ENCODE data around the gene LGSN. TPM values are rescaled to one million over a fixed set of nuclear protein-coding genes. Genes with fewer than 3 reads are reported as not detected.
"Not testable (repeated sequence)": the region's sequence is repeated elsewhere in the genome, so short reads cannot be mapped to it uniquely, and the experiment has no call there.

The LGSN gene
- total and polyA plus RNA-seq, 4 donors, result 0.04 to 3.5 (median 0.91) TPM

- ATAC-seq (ENCODE audit: insufficient read depth, low FRiP score) (no peak), DNase-seq (no peak)
- Histone ChIP-seq H3K27ac (ENCODE audit: low read depth in 1 of 2, low read length in 1 of 2) (no peak overlapping the region), H3K36me3 (ENCODE audit: control insufficient read depth in 4 of 4, insufficient read depth in 4 of 4, low read length in 4 of 4) (no peaks in the 10 kb centered on the region), H3K27me3 (ENCODE audit: control insufficient read depth in 3 of 3, insufficient read depth in 3 of 3, low read length in 2 of 3) (no peaks in the 10 kb centered on the region), H3K9ac (ENCODE audit: insufficient read depth in 1 of 2, low read length in 2 of 2) (no peak overlapping the region), H3K9me3 (ENCODE audit: control insufficient read depth in 4 of 4, insufficient read depth in 3 of 4, low read length in 3 of 4) (no peaks in the 10 kb centered on the region), H3K4me3 (no peak overlapping the region), H3K4me1 (ENCODE audit: control insufficient read depth in 5 of 5, insufficient read depth in 5 of 5, low read length in 5 of 5) (peaks cover 0 to 7% (median 0%) of the 10 kb centered on the region in 5 donors)
- TF ChIP-seq CTCF (IDR thresholded peaks at IDR 0.05; ENCODE audit: control extremely low read depth, extremely low read depth), result no peak
These were observed 40.9 kb downstream of the LGSN start for GRCh38 chr6:63278916-63279315.

GRCh38 chr6:63275953-63276352 is 43.8 kb downstream of the LGSN start:
- DNase-seq, result no peak
- H3K4me3 ChIP-seq, result no peak overlapping the region
- WGBS, 2 donors, result 69 to 75% methylated on average over 1 of the region's 1 CpG
- H3K27me3 ChIP-seq (ENCODE audit: control insufficient read depth in 3 of 3, insufficient read depth in 3 of 3, low read length in 2 of 3), result no peaks in the 10 kb centered on the region
- no peak overlapping the region for H3K27ac ChIP-seq (ENCODE audit: low read depth in 1 of 2, low read length in 1 of 2)
- no peaks in the 10 kb centered on the region for H3K36me3 ChIP-seq (ENCODE audit: control insufficient read depth in 4 of 4, insufficient read depth in 4 of 4, low read length in 4 of 4)
- H3K9me3 ChIP-seq (ENCODE audit: control insufficient read depth in 4 of 4, insufficient read depth in 3 of 4, low read length in 3 of 4), result no peaks in the 10 kb centered on the region
- no peak for ATAC-seq (ENCODE audit: insufficient read depth, low FRiP score)
- H3K9ac ChIP-seq (ENCODE audit: insufficient read depth in 1 of 2, low read length in 2 of 2), result no peak overlapping the region
- no peak for TF ChIP-seq CTCF (IDR thresholded peaks at IDR 0.05; ENCODE audit: control extremely low read depth, extremely low read depth)
- H3K4me1 ChIP-seq (ENCODE audit: control insufficient read depth in 5 of 5, insufficient read depth in 5 of 5, low read length in 5 of 5), result no peaks in the 10 kb centered on the region

- not testable (repeated sequence) for H3K4me1 ChIP-seq (ENCODE audit: control insufficient read depth in 5 of 5, insufficient read depth in 5 of 5, low read length in 5 of 5); H3K9me3 ChIP-seq (ENCODE audit: control insufficient read depth in 4 of 4, insufficient read depth in 3 of 4, low read length in 3 of 4); H3K9ac ChIP-seq (ENCODE audit: insufficient read depth in 1 of 2, low read length in 2 of 2); H3K27ac ChIP-seq (ENCODE audit: low read depth in 1 of 2, low read length in 1 of 2); H3K36me3 ChIP-seq (ENCODE audit: control insufficient read depth in 4 of 4, insufficient read depth in 4 of 4, low read length in 4 of 4); DNase-seq; ATAC-seq (ENCODE audit: insufficient read depth, low FRiP score); H3K27me3 ChIP-seq (ENCODE audit: control insufficient read depth in 3 of 3, insufficient read depth in 3 of 3, low read length in 2 of 3); H3K4me3 ChIP-seq
- WGBS, 2 donors, result 94% methylated on average over 34 to 35 of the region's 35 CpGs
These were observed 44.9 kb downstream of the LGSN start for GRCh38 chr6:63274795-63275430.

- WGBS, 2 donors, result 6 to 7% methylated on average over 1 of the region's 1 CpG
- no peak overlapping the region for H3K4me3 ChIP-seq
- H3K4me1 ChIP-seq (ENCODE audit: control insufficient read depth in 5 of 5, insufficient read depth in 5 of 5, low read length in 5 of 5), result peaks cover 0 to 10% (median 0%) of the 10 kb centered on the region in 5 donors
- H3K27me3 ChIP-seq (ENCODE audit: control insufficient read depth in 3 of 3, insufficient read depth in 3 of 3, low read length in 2 of 3), result no peaks in the 10 kb centered on the region
- no peaks in the 10 kb centered on the region for H3K36me3 ChIP-seq (ENCODE audit: control insufficient read depth in 4 of 4, insufficient read depth in 4 of 4, low read length in 4 of 4)
- no peaks in the 10 kb centered on the region for H3K9me3 ChIP-seq (ENCODE audit: control insufficient read depth in 4 of 4, insufficient read depth in 3 of 4, low read length in 3 of 4)
- H3K9ac ChIP-seq (ENCODE audit: insufficient read depth in 1 of 2, low read length in 2 of 2), result no peak overlapping the region
- no peak overlapping the region for H3K27ac ChIP-seq (ENCODE audit: low read depth in 1 of 2, low read length in 1 of 2)
- peak in 2 of 3 donors; percentile 61 to 77 for DNase-seq
- TF ChIP-seq CTCF (IDR thresholded peaks at IDR 0.05; ENCODE audit: control extremely low read depth, extremely low read depth), result no peak
- ATAC-seq (ENCODE audit: insufficient read depth, low FRiP score), result peak; percentile 47
These were observed 47.4 kb downstream of the LGSN start for GRCh38 chr6:63272397-63272796.

All from lung (tissue), 12 donors.